Measurements from ENCODE around the gene HOXD1.

GRCh38 chr2:176152350-176153181, 35.9 kb upstream of the HOXD1 start:
- TF ChIP-seq USF1 (IDR thresholded peaks at IDR 0.05) (no peak), REST (IDR thresholded peaks at IDR 0.05; ENCODE audit: low read depth) (no peak)
